Ramos (cell line): Measurements from ENCODE around the gene TMEM37.

Experiments used
- in situ Hi-C: fragments of 300-500 bp; cut with MboI; formaldehyde crosslinking; loops from one replicate; pipeline ENCODE4 v1.14.3; 2022; ENCODE audit warnings: low sequenced_read_pairs; ENCODE audit not compliant: unreplicated experiment

The TMEM37 gene

DNA sequence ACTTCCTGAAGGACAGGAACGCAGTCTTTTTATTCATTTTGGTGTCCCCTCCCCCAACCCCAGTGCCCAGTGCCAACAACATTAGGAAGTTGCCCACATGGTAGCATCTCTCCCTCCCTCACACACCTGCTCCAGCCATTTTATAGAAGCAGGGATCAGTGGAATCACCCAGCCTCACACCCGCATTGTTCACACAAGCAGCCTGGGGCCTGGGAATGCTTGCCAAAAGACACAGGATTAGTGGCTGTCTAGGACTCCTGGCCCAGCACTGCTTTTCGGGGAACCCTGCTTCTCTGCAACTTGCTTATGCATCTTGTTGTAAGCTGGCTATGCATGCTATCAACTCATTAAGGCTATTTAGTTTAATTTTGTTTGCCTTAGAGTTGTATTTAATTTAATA, 17.9 kb downstream of the TMEM37 start:
- in situ Hi-C loops: no loop called here

DNA sequence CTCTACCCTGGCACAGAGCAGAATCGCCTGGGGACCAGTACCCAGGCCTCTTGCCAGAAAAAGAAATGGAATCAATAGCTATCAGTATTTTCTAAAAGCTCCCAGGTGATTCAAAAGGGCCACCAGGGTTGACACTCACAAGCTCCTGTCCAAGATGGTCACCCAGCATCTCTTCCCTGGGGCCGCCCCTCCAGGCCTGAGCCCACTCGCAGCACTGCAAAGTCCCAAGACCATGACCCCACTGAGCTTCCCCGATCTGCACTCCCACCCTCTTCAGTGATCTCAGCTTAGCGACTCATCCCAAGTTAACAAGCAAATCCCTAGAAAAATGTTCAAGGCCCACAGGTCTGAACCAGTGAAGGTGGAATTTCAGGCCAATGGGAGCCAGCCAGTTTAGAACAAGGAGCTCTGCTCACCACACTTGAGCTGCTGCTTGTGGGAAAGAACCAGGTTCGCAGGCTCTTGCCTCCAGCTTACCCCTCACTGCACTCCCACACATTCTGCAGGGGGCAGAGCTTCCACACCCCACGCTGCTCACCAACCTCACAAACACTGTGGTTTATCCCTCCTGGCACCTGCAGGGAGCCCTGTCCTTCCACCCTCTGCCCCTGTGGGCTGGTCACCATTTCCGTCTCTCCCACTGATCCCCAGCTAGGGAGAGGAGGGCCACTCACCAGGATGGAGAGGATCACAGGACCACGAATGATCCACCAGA, 19.8 kb downstream of the TMEM37 start:
- in situ Hi-C loops: no loop called here

DNA sequence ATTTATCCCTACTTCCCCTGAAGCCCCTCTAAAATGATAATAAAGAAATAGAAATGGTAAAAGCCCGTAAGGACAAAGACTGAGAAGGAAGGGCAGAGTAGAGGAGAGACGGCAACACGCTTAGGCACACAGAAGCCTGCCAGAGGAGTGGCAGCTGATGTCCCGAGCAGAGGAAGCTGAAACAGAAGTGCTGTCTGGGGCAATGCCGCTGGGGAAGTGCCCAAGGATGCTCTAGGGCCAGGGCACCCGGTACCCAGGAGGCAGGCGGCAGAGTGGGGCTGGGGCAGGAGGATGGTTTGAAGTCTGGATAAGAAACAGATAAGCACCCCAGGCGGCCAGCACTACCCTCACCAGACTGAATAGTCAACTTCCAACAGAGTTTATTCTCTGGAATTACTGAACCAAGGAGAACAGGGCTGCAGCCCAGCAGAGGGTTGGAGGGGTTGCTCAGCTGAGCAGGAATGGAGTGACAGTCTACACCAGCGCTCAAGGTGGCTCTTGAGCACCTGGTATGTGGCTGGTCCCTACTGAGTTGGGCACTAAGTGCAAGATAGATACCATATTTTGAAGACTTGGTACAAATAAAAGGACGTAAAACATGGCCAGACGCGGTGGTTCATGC, 22.4 kb downstream of the TMEM37 start:
- in situ Hi-C loops: no loop called here

DNA sequence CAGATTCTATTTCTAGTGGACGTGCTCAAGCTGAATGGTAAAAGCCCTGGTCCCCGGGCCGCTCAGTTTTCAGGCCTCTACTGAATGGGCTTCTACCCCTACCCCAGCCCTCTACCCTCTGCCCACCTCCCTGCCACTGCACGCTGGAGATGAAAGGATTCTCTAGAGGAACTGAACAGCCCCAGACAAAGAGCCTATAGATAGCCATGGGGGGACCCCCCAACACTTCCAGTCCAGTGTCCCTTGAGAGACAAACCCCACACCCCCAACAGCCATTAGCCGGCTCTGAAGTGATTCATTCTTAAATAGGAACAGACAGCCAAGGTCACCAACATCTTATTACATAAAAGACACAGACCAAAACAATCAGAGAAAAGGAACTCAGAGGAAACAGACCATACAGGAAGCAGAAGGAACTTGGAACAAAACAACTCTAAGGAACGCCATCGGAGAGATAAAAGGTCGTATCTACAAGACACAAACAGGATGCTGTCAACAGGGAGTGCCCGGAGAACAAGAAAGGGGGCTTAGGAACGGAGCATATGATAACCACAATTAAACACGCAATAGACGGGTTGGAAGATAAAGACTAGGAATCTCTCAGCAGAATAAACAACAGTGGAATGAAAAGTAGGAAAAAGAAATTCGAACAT, 23.5 kb downstream of the TMEM37 start:
- in situ Hi-C loops: no loop called here

DNA sequence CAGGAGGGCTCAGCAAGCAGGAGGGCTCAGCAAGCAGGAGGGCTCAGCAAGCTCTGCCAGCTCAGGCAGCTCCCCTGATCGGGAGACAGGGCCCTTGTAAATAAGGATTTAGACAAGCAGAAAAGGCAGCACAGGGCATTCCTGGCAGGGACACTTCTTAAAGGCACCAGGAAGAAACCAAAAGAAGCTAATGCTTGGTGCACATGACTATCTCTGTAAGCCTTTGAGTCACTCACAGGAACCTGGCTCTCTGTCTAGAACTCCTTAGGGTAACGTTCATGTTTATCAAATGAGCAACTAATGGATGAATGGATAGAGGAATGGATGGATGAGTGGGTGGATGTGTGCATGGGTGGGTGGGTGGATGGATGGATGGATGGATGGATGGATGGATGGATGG, 28.4 kb downstream of the TMEM37 start:
- in situ Hi-C loops: no loop called here

DNA sequence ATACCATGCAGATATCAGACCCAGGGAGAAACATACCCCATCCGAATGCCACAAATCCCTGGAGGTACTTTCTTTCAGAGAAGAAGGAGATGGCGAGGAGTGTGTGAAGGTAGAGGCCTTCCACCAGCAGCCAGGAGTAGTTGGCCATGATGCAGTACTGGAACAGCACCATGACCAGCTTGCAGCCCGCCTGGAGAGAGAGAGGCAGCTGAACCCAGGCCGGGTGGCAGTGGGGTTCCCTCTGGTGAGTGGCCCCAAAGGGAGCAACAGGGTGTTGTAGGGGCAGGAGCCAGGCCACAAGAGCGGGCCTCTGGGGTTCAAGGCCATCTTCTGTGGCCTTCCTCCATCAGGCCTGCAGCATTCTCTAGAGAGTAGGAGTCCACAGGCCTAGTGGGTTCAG, 30.2 kb downstream of the TMEM37 start:
- in situ Hi-C loops: no loop called here

DNA sequence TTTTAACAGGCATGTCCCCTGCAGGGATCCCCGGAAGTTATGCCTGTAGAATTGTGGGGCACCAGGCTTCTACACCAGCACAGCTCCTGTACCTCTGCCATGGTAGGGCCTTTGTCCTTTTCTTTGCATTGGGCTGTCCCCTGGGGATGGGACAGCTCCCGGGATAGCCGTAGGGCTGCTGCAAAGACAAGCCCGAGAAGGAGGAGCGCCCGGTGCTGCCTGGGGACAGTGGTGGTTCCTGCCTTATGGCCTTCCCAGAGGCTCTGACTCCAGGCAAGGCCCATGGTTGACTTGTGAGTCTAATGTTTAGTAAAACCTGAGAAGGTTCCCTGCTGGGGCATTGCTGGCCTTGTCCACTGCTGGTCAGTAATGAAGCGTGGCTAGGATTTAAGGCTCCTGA, 30.9 kb downstream of the TMEM37 start:
- in situ Hi-C loops: no loop called here

DNA sequence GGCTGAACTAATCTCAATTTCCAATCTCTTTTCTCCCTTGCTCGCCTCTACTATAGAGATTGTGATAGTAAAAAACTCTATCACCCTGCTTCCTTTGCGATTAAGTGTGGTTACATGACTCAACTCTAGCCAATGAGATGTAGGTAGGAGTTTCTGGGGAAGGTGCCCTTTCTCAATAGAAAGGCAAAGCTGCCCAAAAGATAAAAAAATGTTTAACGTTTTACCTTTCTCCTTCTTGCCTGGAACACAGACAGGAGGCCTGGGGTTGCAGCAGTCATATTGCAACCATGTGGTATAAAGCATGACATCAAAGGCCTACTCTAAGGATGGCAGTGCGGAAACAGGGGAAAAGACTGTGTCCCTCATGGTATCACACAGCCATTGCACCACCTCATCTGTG, 31.5 kb downstream of the TMEM37 start:
- in situ Hi-C loops: no loop called here

DNA sequence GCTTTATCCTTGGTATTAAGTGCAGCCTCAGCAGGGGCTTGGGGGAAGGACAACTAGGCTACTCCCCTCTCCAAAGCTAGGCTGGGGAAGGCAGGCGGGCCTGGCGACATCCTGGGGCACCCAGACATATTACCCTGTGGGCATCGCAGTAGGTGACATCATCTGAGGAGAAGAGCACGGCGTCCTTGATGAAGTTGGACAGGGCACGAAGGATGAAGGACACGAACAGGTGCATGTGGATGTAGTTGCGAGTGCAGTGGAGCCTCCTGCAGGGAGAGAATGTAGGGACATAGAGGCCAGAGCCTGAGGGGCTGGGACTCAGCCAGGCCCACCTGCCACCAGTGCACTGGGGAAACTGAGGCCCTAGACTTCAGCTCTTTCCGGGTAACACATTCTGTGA, 32.3 kb downstream of the TMEM37 start:
- in situ Hi-C loops: no loop called here

DNA sequence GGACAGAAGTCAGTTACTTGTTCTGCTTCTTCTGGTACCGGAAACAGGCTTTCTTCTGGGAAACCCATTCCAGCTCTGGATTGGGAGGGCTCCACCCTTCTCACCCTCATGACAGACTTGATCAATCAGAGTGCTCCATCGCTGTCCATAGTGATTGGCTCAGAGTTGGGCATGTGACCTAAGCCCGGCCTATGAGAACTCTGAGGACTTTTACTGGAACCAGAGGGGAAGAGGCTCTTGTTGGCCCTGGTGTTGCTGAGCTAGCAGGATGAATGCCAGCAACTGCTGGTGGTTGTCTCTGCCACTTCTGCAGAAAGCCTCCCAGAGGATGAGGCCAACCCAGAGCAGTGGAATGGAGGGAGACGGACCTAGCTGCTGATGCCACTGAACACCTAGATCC, 33.3 kb downstream of the TMEM37 start:
- in situ Hi-C loops: loop anchor here (5.0 kb wide), 1 partner anchor 48 kb away; no protein-coding TSS in a partner anchor

DNA sequence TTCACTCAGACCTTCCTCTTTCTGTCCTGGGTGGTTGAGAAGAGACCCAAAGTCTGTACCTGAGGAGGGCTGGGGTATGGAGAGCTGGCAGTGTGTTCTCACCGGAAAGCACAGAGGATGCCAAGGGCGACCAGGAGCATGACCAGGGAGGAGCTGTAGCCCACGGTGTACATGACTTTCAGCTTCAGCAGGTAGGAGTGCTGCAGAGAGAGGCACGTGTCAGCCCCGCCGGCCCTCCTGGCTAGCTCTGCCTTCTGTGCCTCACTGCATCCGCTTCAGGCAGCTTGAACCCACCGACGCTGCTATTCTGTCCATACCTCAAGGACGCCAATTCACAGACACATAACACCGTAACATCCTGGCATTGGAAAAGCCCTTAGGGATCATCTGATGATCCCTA, 34.0 kb downstream of the TMEM37 start:
- in situ Hi-C loops: loop anchor here (5.0 kb wide), 1 partner anchor 48 kb away; no protein-coding TSS in a partner anchor

DNA sequence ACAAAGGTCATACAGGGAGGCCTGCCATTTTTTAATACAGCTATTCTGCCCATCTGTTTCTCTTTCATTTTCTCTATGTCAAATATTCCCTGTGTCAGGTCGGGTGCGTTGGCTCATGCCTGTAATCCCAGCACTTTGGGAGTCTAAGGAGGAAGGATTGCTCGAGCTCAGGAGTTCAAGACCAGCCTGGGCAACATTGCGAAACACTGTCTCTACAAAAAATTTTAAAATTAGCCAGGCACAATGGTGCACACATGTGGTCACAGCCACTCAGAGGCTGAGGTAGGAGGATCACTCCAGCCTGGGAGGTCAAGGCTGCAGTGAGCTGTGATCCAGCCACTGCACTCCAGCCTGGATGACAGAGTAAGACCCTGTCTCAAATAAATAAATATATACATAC, 34.7 kb downstream of the TMEM37 start:
- in situ Hi-C loops: loop anchor here (5.0 kb wide), 1 partner anchor 49 kb away; no protein-coding TSS in a partner anchor

DNA sequence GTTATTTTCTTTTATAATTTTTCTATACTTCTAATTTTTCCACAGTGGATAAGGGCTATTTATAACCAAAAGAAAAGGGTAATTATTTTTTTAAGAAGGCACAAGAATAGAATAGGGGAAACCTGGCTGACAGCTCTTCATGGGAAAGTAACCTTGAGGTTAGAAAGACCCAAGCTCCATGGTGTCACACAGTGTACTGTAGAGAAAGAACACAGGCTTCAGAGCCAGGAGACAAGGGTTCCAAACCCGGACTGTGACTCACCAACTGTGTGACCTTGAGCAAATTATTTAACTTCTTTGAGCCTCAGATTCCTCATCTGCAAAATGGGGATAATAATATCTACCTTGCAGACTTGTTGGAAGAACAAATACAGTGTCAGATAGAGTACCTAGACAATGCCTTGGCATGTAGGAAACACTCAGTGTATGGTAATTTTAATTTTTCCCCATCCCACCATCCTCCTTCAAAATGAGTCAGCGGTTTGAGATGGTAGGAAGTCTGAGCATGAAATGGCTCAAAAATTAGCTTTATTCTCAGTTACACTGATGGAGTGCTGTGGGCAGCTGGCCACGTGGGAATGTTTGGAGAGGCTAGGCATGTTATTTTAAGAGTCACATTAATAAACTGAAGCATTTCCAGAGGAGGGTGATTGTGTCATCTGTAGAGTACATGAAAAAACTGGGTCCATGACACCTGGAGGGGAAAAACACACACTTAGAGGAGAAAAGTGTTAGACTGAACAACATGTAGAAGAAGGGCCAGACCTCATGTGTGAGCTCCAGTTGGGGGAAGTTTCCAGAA, 36.7 kb downstream of the TMEM37 start:
- in situ Hi-C loops: loop anchor here (5.0 kb wide), 1 partner anchor 51 kb away; no protein-coding TSS in a partner anchor

DNA sequence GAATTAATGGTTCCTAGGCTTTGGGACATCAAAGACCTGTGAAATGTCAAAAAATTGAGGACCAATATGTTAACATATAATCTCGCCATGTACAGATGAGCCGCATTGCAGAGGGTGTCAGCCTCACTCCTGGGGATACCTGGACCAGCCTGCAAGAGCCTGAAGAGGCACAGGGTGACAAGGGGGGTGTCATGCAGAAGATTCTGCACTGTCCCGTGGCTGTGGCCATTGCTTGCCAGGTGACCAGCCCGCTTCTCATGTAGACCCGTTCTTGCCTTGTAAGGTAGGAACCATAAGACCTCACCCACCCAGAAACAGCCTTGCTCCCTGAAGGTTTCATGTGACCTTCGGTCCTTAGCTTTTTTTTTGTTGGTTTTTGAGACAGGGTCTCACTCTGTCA, 37.5 kb downstream of the TMEM37 start:
- in situ Hi-C loops: loop anchor here (5.0 kb wide), 1 partner anchor 52 kb away; no protein-coding TSS in a partner anchor

DNA sequence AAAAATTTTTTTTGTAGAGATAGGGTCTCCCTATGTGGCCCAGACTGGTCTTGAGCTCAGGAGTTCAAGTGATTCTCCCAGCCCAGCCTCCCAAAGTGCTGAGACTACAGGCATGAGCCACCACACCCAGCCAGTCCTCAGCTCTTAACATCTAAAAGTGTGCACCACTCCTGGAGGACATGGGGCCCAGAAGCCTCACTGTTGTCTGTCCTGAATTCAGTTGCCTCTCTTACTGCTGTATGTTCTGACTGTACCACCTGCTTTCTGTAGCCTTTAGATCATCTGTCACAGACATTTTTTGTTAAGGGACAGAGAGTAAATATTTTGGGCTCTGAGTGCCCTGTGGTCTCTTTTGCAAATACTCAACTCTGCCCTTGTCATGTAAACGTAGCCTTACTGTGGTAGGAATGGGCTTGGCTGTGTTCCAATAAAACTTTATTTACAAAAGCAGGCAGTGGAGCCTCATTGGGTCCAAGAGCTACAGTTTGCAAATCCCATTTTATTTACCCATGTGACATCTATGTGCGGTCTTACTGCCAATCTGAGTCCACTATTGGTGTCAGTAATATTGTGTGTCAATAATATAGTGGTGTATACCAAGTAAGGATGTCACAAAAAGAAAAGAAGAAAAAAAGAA, 38.1 kb downstream of the TMEM37 start:
- in situ Hi-C loops: loop anchor here (5.0 kb wide), 2 partner anchors 52 to 157 kb away; no protein-coding TSS in a partner anchor

DNA sequence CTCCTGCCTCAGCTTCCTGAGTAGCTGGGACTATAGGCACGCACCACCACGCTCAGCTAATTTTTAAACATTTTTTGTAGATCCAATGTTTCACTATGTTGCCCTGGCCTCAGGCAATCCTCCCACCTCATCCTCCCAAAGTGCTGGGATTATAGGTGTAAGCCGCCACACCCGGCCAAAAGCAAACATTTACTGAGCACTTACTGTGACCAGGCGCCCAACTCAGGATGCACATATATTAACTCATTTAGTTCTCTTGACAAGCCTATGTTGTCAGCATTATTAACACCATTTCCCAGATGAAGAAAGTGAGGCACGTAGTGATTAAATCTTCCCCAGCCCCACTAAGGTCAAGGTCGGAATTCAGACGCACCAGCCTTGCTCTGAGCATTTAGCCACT, 41.1 kb downstream of the TMEM37 start:
- in situ Hi-C loops: loop anchor here (5.0 kb wide), 1 partner anchor 160 kb away; no protein-coding TSS in a partner anchor

DNA sequence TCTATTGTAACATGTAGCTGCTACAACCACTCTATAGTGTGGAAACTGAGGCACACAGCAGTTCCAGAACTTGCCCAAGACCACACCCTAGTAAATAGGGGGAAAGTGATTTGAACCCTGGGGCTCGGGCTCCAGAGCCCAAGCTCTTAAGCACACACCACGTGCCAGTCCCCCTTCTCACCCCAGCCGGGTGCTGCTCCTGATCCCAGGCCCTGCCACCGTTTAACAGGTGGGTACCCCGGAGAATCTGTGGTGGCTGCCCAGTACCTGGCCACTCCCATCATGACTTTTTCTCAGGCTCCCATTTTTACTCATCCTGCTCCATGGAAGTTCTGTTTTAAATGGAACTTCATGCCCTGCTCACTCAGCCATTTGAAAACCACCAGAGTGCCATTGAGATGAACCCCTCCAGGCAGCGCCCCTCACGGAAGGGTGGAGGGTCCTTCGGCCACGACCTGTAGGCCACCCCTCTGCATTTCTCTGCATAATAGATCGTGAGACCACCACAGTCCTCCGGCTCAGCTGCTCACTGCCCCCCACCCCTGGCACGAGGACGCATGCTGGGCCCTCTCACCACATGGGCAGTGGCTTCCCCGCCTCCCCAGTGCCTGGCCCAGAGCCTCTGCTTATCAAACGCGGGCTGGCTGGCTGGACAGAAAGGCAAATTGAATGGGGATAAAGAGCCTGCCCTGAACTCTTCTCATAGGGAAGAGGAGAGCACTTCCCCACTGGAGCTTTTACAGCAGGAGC, 42.1 kb downstream of the TMEM37 start:
- in situ Hi-C loops: loop anchor here (5.0 kb wide), 1 partner anchor 161 kb away; no protein-coding TSS in a partner anchor

DNA sequence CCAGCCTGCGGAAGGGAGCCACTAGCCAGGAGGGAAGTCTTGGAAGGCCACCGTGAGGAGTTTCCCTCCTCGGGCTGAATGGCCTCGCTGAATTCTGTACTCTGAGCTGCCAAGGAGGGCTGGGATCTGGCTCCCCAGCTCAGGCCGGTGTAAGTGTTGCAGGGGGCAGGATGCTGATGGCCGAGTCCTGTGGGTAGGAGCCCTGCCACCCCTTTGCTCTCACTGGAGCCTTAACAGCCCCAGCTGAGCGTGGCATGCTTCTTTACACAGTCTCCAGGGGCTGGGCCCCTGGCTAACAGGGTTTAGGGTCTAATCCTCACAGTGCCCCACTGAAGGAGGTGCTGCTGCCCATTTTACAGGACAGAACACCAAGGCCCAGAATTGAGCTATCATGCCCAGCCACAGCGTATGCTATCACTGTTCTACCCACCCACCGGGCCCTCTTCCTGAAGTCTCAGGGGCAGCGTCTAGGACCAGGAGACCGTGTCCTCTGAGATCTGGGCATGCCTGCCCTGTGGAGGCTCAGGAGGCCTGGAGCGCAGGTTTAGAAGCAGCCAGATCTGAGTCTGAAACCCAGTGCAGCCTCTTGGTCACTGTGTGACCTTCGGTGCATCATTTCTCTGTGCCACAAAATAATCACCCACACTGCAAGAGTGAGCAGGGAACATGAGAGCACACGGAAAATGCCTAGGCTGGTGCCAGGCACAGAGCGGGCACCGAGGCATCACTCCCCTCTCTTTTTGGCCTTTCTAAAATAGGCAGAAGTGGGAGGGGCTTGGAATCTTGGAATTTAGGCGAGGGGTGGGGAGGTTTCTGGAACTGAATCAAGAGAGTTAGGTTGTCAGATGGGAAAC, 42.9 kb downstream of the TMEM37 start:
- in situ Hi-C loops: loop anchor here (5.0 kb wide), 2 partner anchors 162 to 592 kb away; no protein-coding TSS in a partner anchor
